Activated CD4-positive, alpha-beta T cell treated with anti-CD3 and anti-CD28 coated beads, Interleukin-2, amount 10 ng/mL, durations not matched to agents 7 days and 5 days (primary cell): Measurements from ENCODE around the gene RCOR2. TPM values are rescaled to one million over a fixed set of nuclear protein-coding genes. Genes with fewer than 3 reads are reported as not detected.
A peak's percentile ranks its signal among the peaks of the same experiment; 100 is the strongest.

ENCODE experiments used
- CTCF ChIA-PET: fragments of 350-600 bp; sonication (Branson Sonifier 250); formaldehyde crosslinking; loops from one replicate; lab custom pipeline; 2021; ENCODE audit warnings: antibody characterized with exemption; lab: Charles Lee
- POLR2A ChIA-PET: fragments of 350-600 bp; sonication (Branson Sonifier 250); formaldehyde crosslinking; loops from one replicate; lab custom pipeline; 2021; ENCODE audit warnings: antibody characterized with exemption; lab: Charles Lee
- DNase-seq: peaks from one replicate; pipeline ENCODE4 v3.0.0-alpha.2; 2020
- H3K27ac Mint-ChIP-seq: one replicate; pipeline ENCODE4 v1.8.0; 2021; ENCODE audit warnings: mild to moderate bottlenecking, moderate library complexity, mixed read lengths
- H3K27me3 Mint-ChIP-seq: one replicate; pipeline ENCODE4 v1.8.0; 2021; ENCODE audit warnings: mixed read lengths
- H3K36me3 Mint-ChIP-seq: one replicate; pipeline ENCODE4 v1.8.0; 2021; ENCODE audit warnings: low read depth, mixed read lengths
- H3K4me1 Mint-ChIP-seq: one replicate; pipeline ENCODE4 v1.8.0; 2021; ENCODE audit warnings: mixed read lengths
- H3K4me3 Mint-ChIP-seq: one replicate; pipeline ENCODE4 v1.8.0; 2021; ENCODE audit warnings: mild to moderate bottlenecking, moderate library complexity, mixed read lengths
- H3K9me3 Mint-ChIP-seq: one replicate; pipeline ENCODE4 v1.8.0; 2021; ENCODE audit warnings: mixed read lengths
- total RNA-seq, 2 experiments: library from RNA; stranded (reverse); gene quantifications; one replicate each; pipeline ENCODE4 v1.2.3, GENCODE V29; 2021

RCOR2 gene
- total RNA-seq, 2 experiments from 2014 or later, result 0.12 to 0.40 TPM

DNA sequence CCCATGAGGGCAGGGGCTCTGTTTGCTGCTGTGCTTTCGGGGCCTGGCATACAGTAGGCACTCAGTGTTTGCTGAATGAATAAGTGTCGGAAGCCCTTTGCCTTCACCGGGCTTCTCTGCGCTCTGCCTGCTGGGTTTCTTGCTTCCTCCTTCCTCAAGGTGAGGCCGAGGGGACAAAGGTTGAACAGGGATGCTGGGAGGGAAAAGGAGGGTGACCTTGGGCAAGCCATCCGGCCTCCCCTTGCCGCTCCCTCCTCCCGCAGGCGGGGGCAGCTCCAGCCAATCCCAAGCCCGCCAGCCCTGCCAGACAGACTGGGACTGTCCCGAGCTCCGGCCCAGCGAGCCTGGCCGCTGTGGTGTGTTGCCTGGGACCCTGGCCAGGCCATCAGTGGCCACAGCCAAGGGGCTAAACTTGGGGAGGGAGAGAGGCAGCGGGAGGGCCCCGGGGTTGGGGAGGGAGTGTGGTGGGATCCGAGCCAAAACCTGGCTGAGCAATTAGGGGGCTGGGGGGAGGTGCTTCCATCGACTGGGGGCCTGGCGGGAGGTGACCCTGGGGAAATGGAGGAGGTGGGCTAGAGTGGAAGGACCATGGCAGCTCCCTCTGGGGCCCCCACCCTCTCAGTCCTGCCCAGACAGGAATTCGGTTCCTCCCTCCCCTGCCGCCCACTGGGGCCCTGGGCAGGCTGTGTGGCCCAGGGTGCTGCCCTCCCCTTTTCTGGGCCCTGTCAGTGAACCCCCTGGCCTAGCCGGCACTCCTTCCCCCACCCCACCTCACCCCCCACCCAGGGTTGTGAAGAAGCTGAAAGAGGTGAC lies 3.4 kb upstream of the RCOR2 start:
- Mint-ChIP-seq H3K4me3 (no peak overlapping the region), H3K36me3 (no peaks in the 10 kb centered on the region), H3K27me3 (peaks cover 32% of the 10 kb centered on the region), H3K9me3 (no peaks in the 10 kb centered on the region), H3K4me1 (peaks cover 10% of the 10 kb centered on the region), H3K27ac (no peak overlapping the region)
- ChIA-PET POLR2A (no interaction called here), CTCF (interaction anchor here (0.8 to 2.7 kb wide), 5 partner anchors 14 to 83 kb away, joined by 3 to 8 read pairs (median 4); no protein-coding TSS in a partner anchor)
- DNase-seq, result no peak

DNA sequence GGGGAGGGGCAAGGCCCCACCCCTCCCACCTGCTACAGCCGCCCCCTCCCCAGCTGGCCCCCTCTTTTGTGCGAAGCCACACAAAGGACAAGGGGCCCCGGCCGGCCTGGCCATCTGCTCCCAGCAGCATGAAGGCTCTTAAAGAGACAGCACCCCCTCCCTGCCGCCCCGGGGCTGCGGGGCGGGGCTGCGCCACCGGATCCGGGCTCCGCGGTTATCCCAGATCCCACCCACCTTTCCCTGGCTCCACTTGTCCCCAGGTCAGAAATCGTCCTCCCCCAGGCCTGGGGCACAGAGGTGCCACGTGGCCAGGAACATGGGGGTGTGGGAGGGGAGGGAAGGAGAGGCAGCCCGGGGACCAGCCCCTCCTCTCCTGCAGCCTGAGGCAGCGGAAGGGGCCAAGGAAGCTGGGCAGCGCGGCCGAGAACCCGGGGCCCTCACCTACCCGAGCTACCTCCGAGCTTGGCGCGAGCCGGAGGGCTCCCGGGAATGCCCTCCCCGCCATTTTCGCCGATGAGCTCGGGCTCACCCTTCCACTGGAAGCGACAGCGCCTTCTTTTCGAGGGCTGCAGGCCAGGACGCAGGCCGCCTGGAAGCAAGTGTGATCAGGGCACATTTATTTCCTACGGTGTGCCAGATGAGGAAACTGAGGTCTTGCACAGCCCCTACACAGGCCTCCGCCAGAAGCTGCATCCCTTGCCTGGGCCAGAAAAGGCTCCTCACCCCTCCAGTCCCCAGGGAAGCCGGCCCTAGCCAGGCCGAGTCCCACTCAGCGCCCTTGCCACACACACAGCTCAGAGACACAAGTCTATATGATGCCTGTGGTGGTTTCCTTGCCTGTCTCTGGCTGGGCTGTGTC lies 2.5 kb upstream of the RCOR2 start:
- Mint-ChIP-seq H3K27me3 (peaks cover 31% of the 10 kb centered on the region), H3K27ac (no peak overlapping the region), H3K9me3 (no peaks in the 10 kb centered on the region), H3K4me1 (peaks cover 12% of the 10 kb centered on the region), H3K4me3 (no peak overlapping the region), H3K36me3 (no peaks in the 10 kb centered on the region)
- ChIA-PET POLR2A (no interaction called here), CTCF (interaction anchor here (1.5 to 2.7 kb wide), 3 partner anchors 16 to 82 kb away, joined by 3 to 8 read pairs (median 5); no protein-coding TSS in a partner anchor)
- DNase-seq, result no peak

DNA sequence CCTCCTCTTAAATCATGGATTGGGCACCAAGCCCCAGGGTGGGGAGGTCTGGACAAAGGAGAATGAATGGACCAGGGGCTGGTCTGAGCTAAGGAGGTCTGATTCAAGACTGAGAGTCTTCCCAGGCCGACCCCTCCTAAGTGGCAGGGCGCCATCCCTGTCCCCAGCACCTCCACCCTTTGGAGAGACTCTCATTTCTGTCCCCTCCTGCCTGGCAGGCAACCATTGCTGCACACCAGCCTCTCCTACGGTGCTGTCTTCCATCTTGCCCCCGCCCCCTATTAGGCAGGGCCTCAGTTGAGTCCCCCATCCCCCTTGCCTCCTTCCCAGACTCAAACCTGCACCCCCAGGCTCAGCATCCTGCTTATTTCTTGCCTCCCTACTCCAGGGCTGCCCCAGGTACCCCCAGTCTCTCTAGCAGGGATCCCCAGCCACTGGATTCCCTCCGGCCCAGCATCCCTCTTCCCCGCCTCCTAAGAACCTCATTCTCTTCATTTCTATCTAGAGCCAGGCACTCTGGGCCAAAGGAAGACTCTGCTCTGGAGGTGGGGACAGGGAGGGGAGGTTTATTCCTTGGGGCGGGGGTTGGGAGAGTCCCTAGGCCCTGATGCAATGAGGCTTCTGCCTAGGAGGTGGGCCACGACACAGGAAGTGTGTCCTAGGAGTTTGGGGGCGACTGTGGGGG lies 1.7 kb upstream of the RCOR2 start:
- Mint-ChIP-seq H3K9me3 (no peaks in the 10 kb centered on the region), H3K27me3 (peaks cover 31% of the 10 kb centered on the region), H3K4me1 (peaks cover 12% of the 10 kb centered on the region), H3K4me3 (peak overlapping the region; percentile 20), H3K36me3 (no peaks in the 10 kb centered on the region), H3K27ac (peak overlapping the region; percentile 74)
- POLR2A ChIA-PET, result no interaction called here
- CTCF ChIA-PET, result interaction anchor here (1.0 to 2.7 kb wide), 2 partner anchors 35 to 81 kb away, joined by 3 to 8 read pairs; no protein-coding TSS in a partner anchor
- no peak for DNase-seq

DNA sequence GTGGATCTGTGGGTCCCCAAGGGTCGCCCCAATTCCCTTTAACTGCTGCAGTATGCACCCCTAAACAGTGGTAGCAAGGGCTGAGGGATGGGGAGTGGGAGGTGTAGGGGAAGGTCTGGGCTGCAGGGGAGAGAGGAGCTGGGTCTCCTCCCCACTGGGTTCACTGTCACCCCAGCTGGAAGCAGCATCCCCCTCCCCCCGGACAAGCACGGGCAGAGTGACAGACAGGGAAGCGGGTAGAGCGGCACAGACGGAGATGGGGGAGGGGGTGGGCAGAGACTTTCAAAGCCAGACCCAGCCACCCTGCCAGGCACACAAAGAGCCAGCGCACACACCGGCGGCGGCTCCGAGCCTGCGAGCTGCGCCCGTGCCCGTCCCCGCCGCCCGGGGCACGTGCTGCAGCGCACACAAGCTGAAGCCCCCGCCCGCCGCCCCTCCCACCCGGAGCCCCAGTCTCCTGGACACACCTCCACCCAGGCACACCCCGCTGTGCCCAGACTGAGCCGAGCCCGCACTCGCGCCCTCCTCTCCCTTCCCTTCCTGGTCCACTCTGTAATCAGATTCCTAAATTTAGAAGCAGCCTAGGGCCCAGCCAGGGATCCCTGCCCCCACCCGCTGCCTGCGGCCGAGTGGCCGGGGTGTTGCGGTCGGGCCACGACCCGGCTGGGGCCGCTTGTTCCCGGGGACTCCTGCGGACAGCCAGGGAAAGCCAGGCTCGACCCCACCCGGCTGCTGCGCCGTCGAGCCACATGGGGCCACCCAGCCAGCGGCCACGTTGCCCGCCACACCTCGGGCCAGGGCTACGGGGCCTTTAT lies 935 bp upstream of the RCOR2 start:
- Mint-ChIP-seq H3K27ac (peak overlapping the region; percentile 36), H3K27me3 (peaks cover 23% of the 10 kb centered on the region), H3K36me3 (no peaks in the 10 kb centered on the region), H3K9me3 (no peaks in the 10 kb centered on the region), H3K4me3 (peak overlapping the region; percentile 50), H3K4me1 (peaks cover 12% of the 10 kb centered on the region)
- ChIA-PET CTCF (interaction anchor here (0.9 to 1.4 kb wide), 4 partner anchors 20 to 49 kb away, joined by 3 to 5 read pairs (median 3); no protein-coding TSS in a partner anchor), POLR2A (no interaction called here)
- DNase-seq, result peak; percentile 37

DNA sequence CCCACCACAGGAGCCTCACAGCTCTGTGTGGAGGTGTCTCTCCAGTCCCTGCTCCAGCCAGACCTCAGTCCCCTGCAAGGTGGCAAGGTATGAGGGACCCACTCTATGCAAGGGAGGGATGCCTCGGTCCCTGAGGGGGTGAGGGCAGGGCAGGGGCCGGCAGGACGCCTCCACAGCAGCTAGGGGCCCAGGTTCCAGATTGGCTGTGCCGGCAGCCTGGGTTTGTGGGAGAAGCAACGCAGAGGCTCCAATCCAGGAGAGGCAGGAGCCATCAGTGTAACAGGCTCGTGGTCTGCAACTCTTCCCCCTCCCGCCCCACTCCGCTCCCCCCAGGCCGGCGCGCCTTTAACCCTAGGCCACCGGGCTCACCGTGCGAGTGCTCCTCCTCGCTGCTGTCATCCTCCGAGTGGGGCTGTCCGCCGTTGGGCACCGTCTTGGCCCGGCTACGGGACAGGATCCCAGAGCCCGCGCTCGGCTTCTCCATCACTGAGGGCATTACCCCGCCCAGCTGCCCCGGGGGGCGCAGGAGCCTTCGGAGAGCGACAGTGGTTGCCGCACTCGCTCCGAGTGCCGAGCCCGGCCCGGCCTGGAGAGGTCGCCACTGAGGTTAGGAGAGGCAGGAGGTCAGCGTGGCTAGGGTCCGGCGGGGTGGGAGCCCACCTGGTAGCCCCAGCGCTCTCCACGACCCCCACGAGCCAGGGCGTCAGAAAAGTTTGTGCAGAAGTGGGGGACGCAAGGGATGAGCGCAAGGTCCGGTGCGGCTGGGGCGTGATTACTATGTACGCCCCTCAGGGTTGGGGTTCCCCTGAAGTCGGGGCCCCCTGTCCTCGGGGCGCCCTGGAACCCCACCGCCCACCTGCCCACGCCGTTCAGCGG lies 765 bp downstream of the RCOR2 start:
- peaks cover 19% of the 10 kb centered on the region for H3K27me3 Mint-ChIP-seq
- no peaks in the 10 kb centered on the region for H3K36me3 Mint-ChIP-seq
- H3K27ac Mint-ChIP-seq, result no peak overlapping the region
- H3K9me3 Mint-ChIP-seq, result no peaks in the 10 kb centered on the region
- H3K4me1 Mint-ChIP-seq, result peaks cover 12% of the 10 kb centered on the region
- POLR2A ChIA-PET, result no interaction called here
- peak; percentile 33 for DNase-seq
- CTCF ChIA-PET, result interaction anchor here (1.0 to 1.4 kb wide), 5 partner anchors 9 to 47 kb away, joined by 3 to 5 read pairs (median 4); no protein-coding TSS in a partner anchor
- H3K4me3 Mint-ChIP-seq, result peak overlapping the region; percentile 71

DNA sequence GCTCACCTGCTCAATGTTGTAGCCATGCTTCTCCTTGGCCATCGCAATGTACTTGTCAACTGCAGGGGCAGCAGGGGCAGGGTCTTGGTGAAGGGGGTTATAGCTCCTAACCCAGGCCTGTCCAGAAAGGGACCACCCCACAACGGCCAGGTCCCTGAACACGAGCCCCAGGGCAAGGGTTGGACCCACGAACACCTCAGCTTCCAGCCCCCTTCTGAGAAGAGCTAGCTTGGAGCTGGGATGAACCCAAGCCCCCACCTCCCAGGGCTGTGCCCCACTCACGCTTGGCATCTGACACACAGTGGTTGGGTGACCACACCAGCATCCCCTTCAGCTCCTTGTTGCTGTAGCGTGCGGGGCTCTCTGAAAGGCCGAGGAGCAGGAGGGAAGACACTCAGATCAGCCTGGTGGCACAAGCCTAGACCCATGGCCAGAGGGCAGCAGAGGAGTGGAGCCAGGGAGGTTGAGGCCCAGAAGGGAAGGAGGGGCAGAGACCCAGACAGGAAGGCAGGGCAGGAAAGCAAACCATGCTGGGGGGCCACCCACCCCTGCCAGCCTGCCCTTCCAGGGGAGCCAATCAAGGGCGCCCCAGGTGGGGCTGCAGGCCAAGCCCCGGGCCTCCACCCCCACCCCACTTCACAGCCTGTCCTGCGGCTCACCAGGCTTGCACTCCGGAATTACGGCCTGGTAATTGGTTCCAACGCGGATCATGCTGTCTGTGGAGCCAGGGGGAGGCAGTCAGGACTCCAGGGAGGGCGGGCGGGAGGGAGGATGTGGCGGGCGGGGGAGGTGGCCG lies 1.9 kb downstream of the RCOR2 start:
- Mint-ChIP-seq H3K9me3 (no peaks in the 10 kb centered on the region), H3K4me3 (no peak overlapping the region), H3K27ac (no peak overlapping the region), H3K4me1 (peaks cover 15% of the 10 kb centered on the region), H3K27me3 (peaks cover 17% of the 10 kb centered on the region), H3K36me3 (peaks cover 3% of the 10 kb centered on the region)
- CTCF ChIA-PET, result interaction anchor here (0.8 to 1.3 kb wide), 5 partner anchors 8 to 78 kb away, joined by 3 to 4 read pairs (median 3); no protein-coding TSS in a partner anchor
- POLR2A ChIA-PET, result no interaction called here
- no peak for DNase-seq

DNA sequence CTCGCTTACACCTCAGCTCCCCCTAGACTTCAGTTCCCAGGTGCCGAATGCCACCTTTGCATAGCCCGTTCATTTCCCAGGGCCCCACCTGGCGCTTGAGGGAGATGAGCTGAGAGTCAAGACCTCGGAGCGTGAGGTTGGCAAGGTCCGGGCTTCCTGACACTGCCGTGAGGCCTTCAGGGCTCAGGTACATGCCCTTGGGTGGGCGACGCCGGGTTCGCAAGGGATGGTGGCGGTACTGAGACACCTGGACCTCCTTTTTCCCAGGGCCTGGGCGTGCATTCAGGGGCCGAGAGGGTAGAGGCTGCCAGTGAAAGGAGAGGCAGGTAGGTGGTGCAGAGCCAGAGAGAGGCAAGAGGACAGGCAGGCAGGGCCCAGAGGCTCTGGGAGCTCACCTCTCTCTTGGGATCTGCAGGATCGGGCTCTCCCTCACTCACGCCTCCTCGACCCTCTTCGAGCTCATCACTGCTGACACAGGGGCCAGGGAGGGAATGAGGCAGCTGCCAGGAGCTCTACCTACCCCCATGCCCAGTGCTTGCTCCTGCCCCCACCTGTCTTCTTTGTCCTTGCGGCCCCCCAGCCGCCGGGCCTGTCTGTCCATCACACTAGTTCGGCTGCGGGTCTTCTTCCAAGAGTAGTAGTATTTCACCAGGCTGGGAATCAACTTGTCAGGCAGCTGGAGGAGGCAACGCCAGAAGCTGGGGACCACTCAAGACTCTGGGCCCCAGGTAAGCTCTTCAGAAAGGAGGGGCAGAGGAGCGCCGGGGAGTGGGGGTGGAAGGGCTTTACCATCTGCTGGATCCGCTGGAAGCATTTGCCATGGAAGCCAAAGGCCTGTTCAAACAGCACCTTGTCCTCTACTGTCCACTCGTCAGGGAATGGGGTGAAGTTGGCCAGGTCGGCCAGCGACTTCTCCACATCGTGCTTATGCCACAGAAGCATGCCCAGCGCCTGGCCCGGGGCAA lies 2.8 kb downstream of the RCOR2 start:
- ChIA-PET CTCF (interaction anchor here (0.5 to 1.2 kb wide), 4 partner anchors 9 to 129 kb away, joined by 3 to 4 read pairs (median 3); no protein-coding TSS in a partner anchor), POLR2A (interaction anchor here (0.7 kb wide), 1 partner anchor 158 kb away, joined by 3 read pairs; no protein-coding TSS in a partner anchor)
- no peak for DNase-seq
- Mint-ChIP-seq H3K9me3 (no peaks in the 10 kb centered on the region), H3K36me3 (peaks cover 3% of the 10 kb centered on the region), H3K27me3 (peaks cover 17% of the 10 kb centered on the region), H3K4me1 (peaks cover 15% of the 10 kb centered on the region), H3K27ac (no peak overlapping the region), H3K4me3 (no peak overlapping the region)

DNA sequence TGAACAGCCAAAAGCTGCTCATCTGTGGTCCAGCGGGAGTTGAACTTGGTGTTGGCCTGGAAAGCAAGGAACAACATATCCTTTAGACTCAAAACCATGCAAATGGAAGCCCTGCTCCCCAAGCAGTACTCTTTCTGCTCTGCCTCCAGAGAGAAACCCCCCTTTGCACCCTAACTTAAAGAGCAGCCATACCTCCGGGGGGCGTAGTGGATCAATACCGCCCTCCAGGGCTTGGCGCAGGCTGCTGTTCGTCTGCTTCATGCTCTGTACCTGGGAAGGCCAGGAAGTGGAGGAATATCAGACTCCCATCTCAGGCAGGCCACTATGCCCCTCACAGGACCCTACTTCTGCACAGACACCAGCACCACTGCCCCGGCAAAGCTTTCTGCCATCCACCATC lies 4.3 kb downstream of the RCOR2 start:
- peaks cover 6% of the 10 kb centered on the region for H3K36me3 Mint-ChIP-seq
- no peak overlapping the region for H3K4me3 Mint-ChIP-seq
- peaks cover 10% of the 10 kb centered on the region for H3K4me1 Mint-ChIP-seq
- peaks cover 11% of the 10 kb centered on the region for H3K27me3 Mint-ChIP-seq
- no peaks in the 10 kb centered on the region for H3K9me3 Mint-ChIP-seq
- ChIA-PET CTCF (interaction anchor here (1.3 kb wide), 1 partner anchor 9 kb away, joined by 5 read pairs; no protein-coding TSS in a partner anchor), POLR2A (no interaction called here)
- no peak overlapping the region for H3K27ac Mint-ChIP-seq
- no peak for DNase-seq

DNA sequence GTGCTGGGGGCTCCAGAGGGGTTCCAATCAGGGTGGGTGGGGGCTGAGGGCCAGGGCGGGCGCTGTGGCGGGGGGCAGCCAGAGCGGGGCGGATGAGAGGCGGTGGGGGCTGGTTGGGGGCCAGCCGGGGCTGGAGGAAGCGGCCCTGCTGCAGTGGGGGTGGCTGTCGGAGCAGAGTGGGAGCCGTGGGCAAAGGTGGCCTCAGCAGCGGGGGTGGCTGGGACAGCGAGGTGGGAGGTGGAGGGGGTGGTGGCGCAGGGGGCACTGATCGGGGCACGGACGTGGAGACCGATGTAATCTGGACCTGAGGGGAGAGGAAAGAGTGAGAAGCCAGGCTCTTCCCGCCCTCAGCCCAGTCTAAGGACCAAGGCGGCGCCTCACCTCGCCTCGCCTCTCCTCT lies 5.1 kb downstream of the RCOR2 start:
- ChIA-PET CTCF (no interaction called here), POLR2A (no interaction called here)
- no peak for DNase-seq
- peaks cover 8% of the 10 kb centered on the region for H3K4me1 Mint-ChIP-seq
- peaks cover 9% of the 10 kb centered on the region for H3K27me3 Mint-ChIP-seq
- H3K4me3 Mint-ChIP-seq, result no peak overlapping the region
- H3K9me3 Mint-ChIP-seq, result no peaks in the 10 kb centered on the region
- H3K36me3 Mint-ChIP-seq, result peaks cover 6% of the 10 kb centered on the region
- no peak overlapping the region for H3K27ac Mint-ChIP-seq
